HepG2 (cell line): ENCODE data around the gene CAMK2N2. TPM values are rescaled to one million over a fixed set of nuclear protein-coding genes. Genes with fewer than 3 reads are reported as not detected.

Experiments used
- microRNA counts: library from miRNA; unstranded; fragments of <30 nt; microRNA quantifications from one replicate; lab custom pipeline; 2015
- microRNA-seq: library from miRNA; unstranded; fragments of <30 nt; microRNA quantifications from one replicate; pipeline ENCODE4, GENCODE V29; 2020
- polyA plus RNA-seq, 8 experiments: library from polyadenylated mRNA; depleted of rRNA in 3 of 8; stranded (reverse) in 7 of 8; unstranded in 1 of 8; fragments of >200 nt; fragmentation: Illumina TruSeq in 4 of 8; extraction: Trizol in 4 of 8; gene quantifications; 2 replicates each; pipeline versions ENCODE4 v1.2.1 to v1.2.3, GENCODE V29; 2011 to 2016; ENCODE audit warnings: low read depth in 4 of 8, missing spikeins in 1 of 8, mixed read lengths in 1 of 8; ENCODE audit not compliant: insufficient read depth in 1 of 8
- small RNA-seq, 3 experiments: library from RNA; depleted of rRNA; stranded (forward); fragments of <200 nt; gene quantifications; one replicate each; pipeline ENCODE3, GENCODE V24; 2012; ENCODE audit warnings: low read depth in 2 of 3, low replicate concordance in 1 of 3; ENCODE audit not compliant: insufficient read length in 3 of 3, insufficient read depth in 2 of 3
- total RNA-seq, 5 experiments: library from RNA; depleted of rRNA; stranded (reverse); fragments of >200 nt; fragmentation: Illumina TruSeq; extraction: Trizol; gene quantifications; 2 replicates each; pipeline ENCODE4 v1.2.3, GENCODE V29; 2016; ENCODE audit warnings: low read depth in 1 of 5

The CAMK2N2 gene
- total and polyA plus RNA-seq, 2 of the 13 experiments (the other 11 are each of a cell fraction or from before 2014, with no cell fraction given): 0.12 to 0.27 TPM

MicroRNA genes within 50 kb of the gene (microRNA counts, 767-probe panel; counts per million panel counts)
- not detected for microRNA hsa-miR-1224-3p (lab: Ali Mortazavi, UCI)
- microRNA hsa-miR-1224-5p (lab: Ali Mortazavi, UCI): not detected

Small RNA genes lying within 50 kb of the gene (microRNA-seq; reads per million reads assigned to microRNA genes)
- gene MIR1224: 0.85 reads per million

Small RNA genes lying within 50 kb of the gene (small RNA-seq; reads per million reads assigned to genes)
- gene MIR1224: 0 reads per million in 3 experiments

Other genes starting within 250 kb of the CAMK2N2 start
- gene ABCC5, start 243.7 kb downstream of the CAMK2N2 start, total RNA-seq (2016; rRNA removed; fragmentation: Illumina TruSeq; extraction: Trizol): 7.8 and 12.7 TPM in 2 replicates
- gene ABCC5, start 243.7 kb downstream of the CAMK2N2 start, polyA plus RNA-seq (2011; rRNA removed): 12.5 and 14.1 TPM in 2 replicates
- gene HTR3D, start 229.8 kb downstream of the CAMK2N2 start, total RNA-seq (2016; rRNA removed; fragmentation: Illumina TruSeq; extraction: Trizol): not detected in 2 replicates
- gene HTR3D, start 229.8 kb downstream of the CAMK2N2 start, polyA plus RNA-seq (2011; rRNA removed): not detected in 2 replicates
- gene HTR3C, start 208.5 kb downstream of the CAMK2N2 start, total RNA-seq (2016; rRNA removed; fragmentation: Illumina TruSeq; extraction: Trizol): not detected in 2 replicates
- not detected in 2 replicates for gene HTR3C, start 208.5 kb downstream of the CAMK2N2 start, polyA plus RNA-seq (2011; rRNA removed)
- not detected in 2 replicates for gene HTR3E, start 164.5 kb downstream of the CAMK2N2 start, total RNA-seq (2016; rRNA removed; fragmentation: Illumina TruSeq; extraction: Trizol)
- gene HTR3E, start 164.5 kb downstream of the CAMK2N2 start, polyA plus RNA-seq (2011; rRNA removed): not detected in 2 replicates
- gene EIF2B5, start 126.2 kb downstream of the CAMK2N2 start, total RNA-seq (2016; rRNA removed; fragmentation: Illumina TruSeq; extraction: Trizol): 60.2 and 60.3 TPM in 2 replicates
- gene EIF2B5, start 126.2 kb downstream of the CAMK2N2 start, polyA plus RNA-seq (2011; rRNA removed): 38.4 and 42.2 TPM in 2 replicates
- 25.4 and 29.0 TPM in 2 replicates for gene DVL3, start 106.2 kb downstream of the CAMK2N2 start, total RNA-seq (2016; rRNA removed; fragmentation: Illumina TruSeq; extraction: Trizol)
- gene DVL3, start 106.2 kb downstream of the CAMK2N2 start, polyA plus RNA-seq (2011; rRNA removed): 36.1 and 42.9 TPM in 2 replicates
- 124 and 126 TPM in 2 replicates for gene AP2M1, start 86.7 kb downstream of the CAMK2N2 start, total RNA-seq (2016; rRNA removed; fragmentation: Illumina TruSeq; extraction: Trizol)
- gene AP2M1, start 86.7 kb downstream of the CAMK2N2 start, polyA plus RNA-seq (2011; rRNA removed): 146 and 189 TPM in 2 replicates
- gene ABCF3, start 75.4 kb downstream of the CAMK2N2 start, total RNA-seq (2016; rRNA removed; fragmentation: Illumina TruSeq; extraction: Trizol): 32.7 and 38.8 TPM in 2 replicates
- 46.5 and 48.2 TPM in 2 replicates for gene ABCF3, start 75.4 kb downstream of the CAMK2N2 start, polyA plus RNA-seq (2011; rRNA removed)
- gene VWA5B2, start 32.0 kb downstream of the CAMK2N2 start, total RNA-seq (2016; rRNA removed; fragmentation: Illumina TruSeq; extraction: Trizol): 0.04 TPM in 1 of 2 replicates, not detected in the other
- 0.03 and 0.04 TPM in 2 replicates for gene VWA5B2, start 32.0 kb downstream of the CAMK2N2 start, polyA plus RNA-seq (2011; rRNA removed)
- gene ALG3, start 12.6 kb downstream of the CAMK2N2 start, total RNA-seq (2016; rRNA removed; fragmentation: Illumina TruSeq; extraction: Trizol): 28.8 and 46.6 TPM in 2 replicates
- 57.1 and 63.2 TPM in 2 replicates for gene ALG3, start 12.6 kb downstream of the CAMK2N2 start, polyA plus RNA-seq (2011; rRNA removed)
- 13.1 and 16.4 TPM in 2 replicates for gene EEF1AKMT4, start 11.9 kb downstream of the CAMK2N2 start, total RNA-seq (2016; rRNA removed; fragmentation: Illumina TruSeq; extraction: Trizol)
- gene EEF1AKMT4, start 11.9 kb downstream of the CAMK2N2 start, polyA plus RNA-seq (2011; rRNA removed): 14.6 and 15.8 TPM in 2 replicates
- not detected in 2 replicates for gene ECE2, start 14.5 kb upstream of the CAMK2N2 start, total RNA-seq (2016; rRNA removed; fragmentation: Illumina TruSeq; extraction: Trizol)
- 0.03 TPM in 1 of 2 replicates, not detected in the other for gene ECE2, start 14.5 kb upstream of the CAMK2N2 start, polyA plus RNA-seq (2011; rRNA removed)
- 200 and 312 TPM in 2 replicates for gene PSMD2, start 37.7 kb upstream of the CAMK2N2 start, total RNA-seq (2016; rRNA removed; fragmentation: Illumina TruSeq; extraction: Trizol)
- gene PSMD2, start 37.7 kb upstream of the CAMK2N2 start, polyA plus RNA-seq (2011; rRNA removed): 125 and 152 TPM in 2 replicates
- gene EIF4G1, start 53.1 kb upstream of the CAMK2N2 start, total RNA-seq (2016; rRNA removed; fragmentation: Illumina TruSeq; extraction: Trizol): 213 and 244 TPM in 2 replicates
- 208 and 228 TPM in 2 replicates for gene EIF4G1, start 53.1 kb upstream of the CAMK2N2 start, polyA plus RNA-seq (2011; rRNA removed)
- gene FAM131A, start 76.0 kb upstream of the CAMK2N2 start, total RNA-seq (2016; rRNA removed; fragmentation: Illumina TruSeq; extraction: Trizol): 7.4 and 9.3 TPM in 2 replicates
- 9.2 and 14.1 TPM in 2 replicates for gene FAM131A, start 76.0 kb upstream of the CAMK2N2 start, polyA plus RNA-seq (2011; rRNA removed)
- gene CLCN2, start 100.1 kb upstream of the CAMK2N2 start, total RNA-seq (2016; rRNA removed; fragmentation: Illumina TruSeq; extraction: Trizol): 5.2 and 13.5 TPM in 2 replicates
- gene CLCN2, start 100.1 kb upstream of the CAMK2N2 start, polyA plus RNA-seq (2011; rRNA removed): 11.4 and 14.3 TPM in 2 replicates
- 109 and 118 TPM in 2 replicates for gene POLR2H, start 100.2 kb upstream of the CAMK2N2 start, total RNA-seq (2016; rRNA removed; fragmentation: Illumina TruSeq; extraction: Trizol)
- 165 and 194 TPM in 2 replicates for gene POLR2H, start 100.2 kb upstream of the CAMK2N2 start, polyA plus RNA-seq (2011; rRNA removed)
- gene THPO, start 116.7 kb upstream of the CAMK2N2 start, total RNA-seq (2016; rRNA removed; fragmentation: Illumina TruSeq; extraction: Trizol): 2.8 and 2.9 TPM in 2 replicates
- 4.7 and 4.8 TPM in 2 replicates for gene THPO, start 116.7 kb upstream of the CAMK2N2 start, polyA plus RNA-seq (2011; rRNA removed)
- gene CHRD, start 118.5 kb upstream of the CAMK2N2 start, total RNA-seq (2016; rRNA removed; fragmentation: Illumina TruSeq; extraction: Trizol): 3.4 and 22.2 TPM in 2 replicates
- 35.2 and 59.2 TPM in 2 replicates for gene CHRD, start 118.5 kb upstream of the CAMK2N2 start, polyA plus RNA-seq (2011; rRNA removed)